G401 (cell line): ENCODE results near the gene PRPF40B. TPM values are rescaled to one million over a fixed set of nuclear protein-coding genes. Genes with fewer than 3 reads are reported as not detected.

Source experiments
- DNase-seq: peaks from one replicate; pipeline ENCODE4 v3.0.0-alpha.2; 2015; ENCODE audit warnings: low spot score
- in situ Hi-C: cut with HindIII; loops from 2 replicates; pipeline ENCODE4 v1.10.0; 2016; ENCODE audit warnings: low sequenced_read_pairs, mixed read lengths
- total RNA-seq: library from RNA; depleted of rRNA; stranded (reverse); fragments of >200 nt; shearing (Covaris generic); gene quantifications from 2 replicates; pipeline ENCODE4 v1.2.3, GENCODE V29; 2014; rRNA removed

The PRPF40B gene
- total RNA-seq, result 11.2 and 16.4 TPM in 2 replicates

- DNase-seq, result peak; percentile 82
- in situ Hi-C loops, result loop anchor here (10.0 kb wide), 1 partner anchor 91 kb away; no protein-coding TSS in a partner anchor
These were observed at the start of gene PRPF40B for GRCh38 chr12:49623142-49623904. Gene PRPF40B (plus strand): TSS chr12:49623561. CDS start chr12:49623591, 30 bp downstream.

GRCh38 chr12:49577589-49578315 lies 45.6 kb upstream of the PRPF40B start:
- in situ Hi-C loops, result no loop called here
- DNase-seq, result no peak

GRCh38 chr12:49578471-49579112 lies 44.8 kb upstream of the PRPF40B start:
- in situ Hi-C loops, result no loop called here
- no peak for DNase-seq

- DNase-seq, result peak; percentile 85
- in situ Hi-C loops, result no loop called here
These were observed 42.5 kb upstream of the PRPF40B start for GRCh38 chr12:49580572-49581535.

GRCh38 chr12:49582201-49582600 lies 41.2 kb upstream of the PRPF40B start:
- in situ Hi-C loops, result no loop called here
- DNase-seq, result no peak

GRCh38 chr12:49582850-49583249 lies 40.5 kb upstream of the PRPF40B start:
- in situ Hi-C loops, result no loop called here

GRCh38 chr12:49583366-49584094 lies 39.8 kb upstream of the PRPF40B start:
- in situ Hi-C loops, result no loop called here

More at GRCh38 chr12:49582850-49583249, 40.5 kb upstream of the PRPF40B start:
- DNase-seq, result no peak

GRCh38 chr12:49584591-49584990 lies 38.8 kb upstream of the PRPF40B start:
- in situ Hi-C loops, result no loop called here

More at GRCh38 chr12:49583366-49584094, 39.8 kb upstream of the PRPF40B start:
- DNase-seq, result no peak

GRCh38 chr12:49585477-49586459 lies 37.6 kb upstream of the PRPF40B start:
- DNase-seq, result no peak
- in situ Hi-C loops, result no loop called here

More at GRCh38 chr12:49584591-49584990, 38.8 kb upstream of the PRPF40B start:
- DNase-seq, result no peak

GRCh38 chr12:49587174-49587908 lies 36.0 kb upstream of the PRPF40B start:
- DNase-seq, result no peak
- in situ Hi-C loops, result no loop called here

GRCh38 chr12:49588281-49588680 lies 35.1 kb upstream of the PRPF40B start:
- no peak for DNase-seq
- in situ Hi-C loops, result no loop called here

GRCh38 chr12:49588721-49589516 lies 34.4 kb upstream of the PRPF40B start:
- DNase-seq, result no peak
- in situ Hi-C loops, result no loop called here

GRCh38 chr12:49598527-49598926 lies 24.8 kb upstream of the PRPF40B start:
- in situ Hi-C loops, result no loop called here
- no peak for DNase-seq

GRCh38 chr12:49599961-49600360 lies 23.4 kb upstream of the PRPF40B start:
- in situ Hi-C loops, result no loop called here
- DNase-seq, result no peak

- DNase-seq, result no peak
- in situ Hi-C loops, result no loop called here
These were observed 19.6 kb upstream of the PRPF40B start for GRCh38 chr12:49603721-49604120.

- in situ Hi-C loops, result no loop called here
- DNase-seq, result no peak
These were observed 18.5 kb upstream of the PRPF40B start for GRCh38 chr12:49604856-49605255.
